Activated CD4-positive, alpha-beta T cell treated with anti-CD3 and anti-CD28 coated beads, Interleukin-2, amount 10 ng/mL, durations not matched to agents 24 days and 14 days (primary cell): ENCODE measurements around the gene MAGEA10. TPM values are rescaled to one million over a fixed set of nuclear protein-coding genes. Genes with fewer than 3 reads are reported as not detected.
"Not testable (repeated sequence)": the region's sequence is repeated elsewhere in the genome, so short reads cannot be mapped to it uniquely, and the experiment has no call there.

Experiments
- DNase-seq: peaks from one replicate; pipeline ENCODE4 v3.0.0; 2022
- H3K27ac Mint-ChIP-seq: one replicate; pipeline ENCODE4 v1.8.0; 2022; ENCODE audit warnings: mild to moderate bottlenecking, mixed read lengths
- H3K27me3 Mint-ChIP-seq: one replicate; pipeline ENCODE4 v1.8.0; 2022; ENCODE audit warnings: mixed read lengths
- H3K36me3 Mint-ChIP-seq: one replicate; pipeline ENCODE4 v1.8.0; 2022; ENCODE audit warnings: low read depth, mild to moderate bottlenecking, mixed read lengths
- H3K4me1 Mint-ChIP-seq: one replicate; pipeline ENCODE4 v1.8.0; 2021; ENCODE audit warnings: mixed read lengths
- H3K4me3 Mint-ChIP-seq: one replicate; pipeline ENCODE4 v1.8.0; 2022; ENCODE audit warnings: mild to moderate bottlenecking, moderate library complexity, mixed read lengths
- H3K9me3 Mint-ChIP-seq: one replicate; pipeline ENCODE4 v1.8.0; 2021; ENCODE audit warnings: mixed read lengths
- intact Hi-C: fragments of 100-400 bp; cut with micrococcal nuclease; formaldehyde crosslinking; loops from one replicate; pipeline ENCODE4 v1.15.1; 2023
- total RNA-seq: library from RNA; stranded (reverse); gene quantifications from 2 replicates; pipeline ENCODE4 v1.2.3, GENCODE V29; 2022

Gene MAGEA10
- total RNA-seq = not detected in 2 replicates

- Mint-ChIP-seq H3K27me3 (no peaks in the 10 kb centered on the region), H3K4me3 (no peak within 1 kb of the TSS), H3K27ac (no peak within 1 kb of the TSS), H3K9me3 (no peaks in the 10 kb centered on the region), H3K36me3 (no peaks in the 10 kb centered on the region), H3K4me1 (no peaks in the 10 kb centered on the region)
- no peak for DNase-seq
- intact Hi-C loops = no loop called here
Measured at GRCh38 chrX:152138388-152138784, at the start of gene MAGEA10. MAGEA10 (minus strand) TSS chrX:152138577; CDS start chrX:152135620, 2,957 bp downstream.

GRCh38 chrX:152177497-152178269 lies 39.3 kb upstream of the MAGEA10 start:
- H3K4me1 Mint-ChIP-seq = no peaks in the 10 kb centered on the region
- no peak overlapping the region for H3K27ac Mint-ChIP-seq
- intact Hi-C loops = no loop called here
- no peak overlapping the region for H3K4me3 Mint-ChIP-seq
- no peaks in the 10 kb centered on the region for H3K9me3 Mint-ChIP-seq
- DNase-seq = no peak
- no peaks in the 10 kb centered on the region for H3K36me3 Mint-ChIP-seq
- no peaks in the 10 kb centered on the region for H3K27me3 Mint-ChIP-seq

GRCh38 chrX:152177052-152177451 lies 38.7 kb upstream of the MAGEA10 start:
- no peak overlapping the region for H3K4me3 Mint-ChIP-seq
- H3K9me3 Mint-ChIP-seq = no peaks in the 10 kb centered on the region
- intact Hi-C loops = no loop called here
- no peak for DNase-seq
- no peaks in the 10 kb centered on the region for H3K4me1 Mint-ChIP-seq
- no peaks in the 10 kb centered on the region for H3K27me3 Mint-ChIP-seq
- no peaks in the 10 kb centered on the region for H3K36me3 Mint-ChIP-seq
- no peak overlapping the region for H3K27ac Mint-ChIP-seq

- H3K27me3 Mint-ChIP-seq, DNase-seq, H3K27ac Mint-ChIP-seq, H3K4me3 Mint-ChIP-seq, H3K9me3 Mint-ChIP-seq, intact Hi-C loops, H3K4me1 Mint-ChIP-seq, H3K36me3 Mint-ChIP-seq: not testable (repeated sequence)
Measured at GRCh38 chrX:152175892-152176291, 37.5 kb upstream of the MAGEA10 start.

GRCh38 chrX:152173923-152174322 lies 35.5 kb upstream of the MAGEA10 start:
- intact Hi-C loops = not testable (repeated sequence)

GRCh38 chrX:152170621-152171020 lies 32.2 kb upstream of the MAGEA10 start:
- no peaks in the 10 kb centered on the region for H3K9me3 Mint-ChIP-seq
- intact Hi-C loops = no loop called here
- no peak overlapping the region for H3K4me3 Mint-ChIP-seq
- H3K27me3 Mint-ChIP-seq = no peaks in the 10 kb centered on the region
- no peaks in the 10 kb centered on the region for H3K4me1 Mint-ChIP-seq
- no peak overlapping the region for H3K27ac Mint-ChIP-seq
- DNase-seq = no peak
- no peaks in the 10 kb centered on the region for H3K36me3 Mint-ChIP-seq

More at GRCh38 chrX:152173923-152174322, 35.5 kb upstream of the MAGEA10 start:
- not testable (repeated sequence) for DNase-seq, H3K4me3 Mint-ChIP-seq, H3K27me3 Mint-ChIP-seq, H3K9me3 Mint-ChIP-seq, H3K4me1 Mint-ChIP-seq, H3K36me3 Mint-ChIP-seq, H3K27ac Mint-ChIP-seq

- Mint-ChIP-seq H3K27ac (no peak overlapping the region), H3K4me3 (no peak overlapping the region), H3K36me3 (no peaks in the 10 kb centered on the region), H3K9me3 (no peaks in the 10 kb centered on the region), H3K4me1 (no peaks in the 10 kb centered on the region), H3K27me3 (no peaks in the 10 kb centered on the region)
- no peak for DNase-seq
- intact Hi-C loops = no loop called here
Measured at GRCh38 chrX:152165033-152165743, 26.8 kb upstream of the MAGEA10 start.

GRCh38 chrX:152157042-152157441 lies 18.7 kb upstream of the MAGEA10 start:
- Mint-ChIP-seq H3K9me3 (no peaks in the 10 kb centered on the region), H3K4me3 (no peak overlapping the region), H3K27ac (no peak overlapping the region), H3K4me1 (no peaks in the 10 kb centered on the region), H3K27me3 (no peaks in the 10 kb centered on the region), H3K36me3 (no peaks in the 10 kb centered on the region)
- no peak for DNase-seq
- intact Hi-C loops = no loop called here

- DNase-seq = no peak
- Mint-ChIP-seq H3K4me3 (no peak overlapping the region), H3K27me3 (no peaks in the 10 kb centered on the region), H3K4me1 (no peaks in the 10 kb centered on the region), H3K36me3 (no peaks in the 10 kb centered on the region), H3K27ac (no peak overlapping the region), H3K9me3 (no peaks in the 10 kb centered on the region)
- intact Hi-C loops = no loop called here
Measured at GRCh38 chrX:152155766-152156310, 17.5 kb upstream of the MAGEA10 start.

GRCh38 chrX:152154050-152154449 lies 15.7 kb upstream of the MAGEA10 start:
- H3K9me3 Mint-ChIP-seq = no peaks in the 10 kb centered on the region
- H3K4me3 Mint-ChIP-seq = no peak overlapping the region
- no peaks in the 10 kb centered on the region for H3K36me3 Mint-ChIP-seq
- intact Hi-C loops = no loop called here
- DNase-seq = no peak
- no peak overlapping the region for H3K27ac Mint-ChIP-seq
- H3K4me1 Mint-ChIP-seq = no peaks in the 10 kb centered on the region
- H3K27me3 Mint-ChIP-seq = no peaks in the 10 kb centered on the region

GRCh38 chrX:152151256-152151655 lies 12.9 kb upstream of the MAGEA10 start:
- Mint-ChIP-seq H3K9me3 (no peaks in the 10 kb centered on the region), H3K36me3 (no peaks in the 10 kb centered on the region), H3K4me1 (no peaks in the 10 kb centered on the region), H3K4me3 (no peak overlapping the region), H3K27ac (no peak overlapping the region), H3K27me3 (no peaks in the 10 kb centered on the region)
- DNase-seq = no peak
- intact Hi-C loops = no loop called here

GRCh38 chrX:152149648-152150047 lies 11.3 kb upstream of the MAGEA10 start:
- Mint-ChIP-seq H3K27me3 (no peaks in the 10 kb centered on the region), H3K4me3 (no peak overlapping the region), H3K36me3 (no peaks in the 10 kb centered on the region), H3K27ac (no peak overlapping the region), H3K9me3 (no peaks in the 10 kb centered on the region), H3K4me1 (no peaks in the 10 kb centered on the region)
- no peak for DNase-seq
- intact Hi-C loops = no loop called here

GRCh38 chrX:152139589-152139988 lies 1.2 kb upstream of the MAGEA10 start:
- intact Hi-C loops = no loop called here
- Mint-ChIP-seq H3K36me3 (no peaks in the 10 kb centered on the region), H3K4me1 (no peaks in the 10 kb centered on the region), H3K27ac (no peak overlapping the region), H3K27me3 (no peaks in the 10 kb centered on the region), H3K4me3 (no peak overlapping the region), H3K9me3 (no peaks in the 10 kb centered on the region)
- no peak for DNase-seq

- Mint-ChIP-seq H3K4me1 (no peaks in the 10 kb centered on the region), H3K4me3 (no peak overlapping the region), H3K9me3 (no peaks in the 10 kb centered on the region), H3K36me3 (no peaks in the 10 kb centered on the region), H3K27me3 (no peaks in the 10 kb centered on the region), H3K27ac (no peak overlapping the region)
- DNase-seq = no peak
- intact Hi-C loops = no loop called here
Measured at GRCh38 chrX:152137771-152138387, 498 bp downstream of the MAGEA10 start.
